ENCODE measurements around the gene HSD17B2. TPM values are rescaled to one million over a fixed set of nuclear protein-coding genes. Genes with fewer than 3 reads are reported as not detected.

HSD17B2 gene, protein sequence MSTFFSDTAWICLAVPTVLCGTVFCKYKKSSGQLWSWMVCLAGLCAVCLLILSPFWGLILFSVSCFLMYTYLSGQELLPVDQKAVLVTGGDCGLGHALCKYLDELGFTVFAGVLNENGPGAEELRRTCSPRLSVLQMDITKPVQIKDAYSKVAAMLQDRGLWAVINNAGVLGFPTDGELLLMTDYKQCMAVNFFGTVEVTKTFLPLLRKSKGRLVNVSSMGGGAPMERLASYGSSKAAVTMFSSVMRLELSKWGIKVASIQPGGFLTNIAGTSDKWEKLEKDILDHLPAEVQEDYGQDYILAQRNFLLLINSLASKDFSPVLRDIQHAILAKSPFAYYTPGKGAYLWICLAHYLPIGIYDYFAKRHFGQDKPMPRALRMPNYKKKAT
- not detected for total RNA-seq

DNA sequence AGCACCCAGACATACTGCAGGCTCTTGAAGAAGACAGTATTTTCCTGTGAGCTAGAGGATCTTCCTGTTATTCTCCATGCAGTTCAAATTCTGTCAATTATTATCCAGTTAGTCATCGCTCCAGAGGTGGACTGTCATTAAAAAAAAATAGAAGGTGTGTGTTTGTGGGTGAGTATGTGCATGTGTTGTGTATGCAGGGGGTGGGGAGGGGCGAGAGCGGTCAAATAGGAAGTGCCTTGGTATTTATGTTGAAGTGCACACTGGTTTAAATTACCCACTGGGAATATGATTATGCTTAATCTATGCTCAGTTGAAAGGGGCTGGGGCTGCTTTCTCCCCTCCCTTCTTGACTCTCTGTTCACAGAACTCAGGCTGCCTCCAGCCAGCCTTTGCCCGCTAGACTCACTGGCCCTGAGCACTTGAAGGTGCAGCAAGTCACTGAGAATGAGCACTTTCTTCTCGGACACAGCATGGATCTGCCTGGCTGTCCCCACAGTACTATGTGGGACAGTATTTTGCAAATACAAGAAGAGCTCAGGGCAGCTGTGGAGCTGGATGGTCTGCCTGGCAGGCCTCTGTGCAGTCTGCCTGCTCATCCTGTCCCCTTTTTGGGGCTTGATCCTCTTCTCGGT is at the start of gene HSD17B2:
Gene HSD17B2, plus strand, starts transcription at position 273 of the 632 bp plus-strand sequence. Its CDS starts 172 bp downstream, at position 445.
- H3K9me3 Mint-ChIP-seq: no peaks in the 10 kb centered on the region
- H3K36me3 Mint-ChIP-seq: no peaks in the 10 kb centered on the region
- DNase-seq: no peak
- H3K4me3 Mint-ChIP-seq: no peak within 1 kb of the TSS
- no peaks in the 10 kb centered on the region for H3K4me1 Mint-ChIP-seq
- no peak within 1 kb of the TSS for H3K27ac Mint-ChIP-seq
- peaks cover 13% of the 10 kb centered on the region for H3K27me3 Mint-ChIP-seq

DNA sequence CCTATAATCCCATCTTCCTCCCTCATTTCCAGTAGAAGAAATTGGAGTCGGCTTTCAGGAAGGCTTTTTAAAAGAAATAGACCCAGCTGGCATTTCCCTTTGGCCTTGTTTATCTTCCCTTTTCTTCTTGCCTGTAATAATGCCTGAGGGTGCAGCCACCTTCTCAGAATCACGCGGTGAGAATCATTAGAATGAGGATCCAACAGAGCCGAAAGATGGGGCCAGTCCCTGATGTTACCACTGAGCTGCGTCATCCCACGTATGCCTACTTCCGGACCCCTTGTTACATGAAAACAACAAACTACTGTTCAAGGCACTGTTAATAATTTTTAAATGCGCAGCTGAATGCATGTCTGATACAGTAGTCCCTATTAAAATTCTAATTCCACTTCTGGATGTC is 47.9 kb upstream of the HSD17B2 start:
- no peak for DNase-seq
- H3K27me3 Mint-ChIP-seq: no peaks in the 10 kb centered on the region
- no peak overlapping the region for H3K27ac Mint-ChIP-seq
- H3K4me3 Mint-ChIP-seq: no peak overlapping the region
- no peaks in the 10 kb centered on the region for H3K9me3 Mint-ChIP-seq
- H3K4me1 Mint-ChIP-seq: no peaks in the 10 kb centered on the region
- no peaks in the 10 kb centered on the region for H3K36me3 Mint-ChIP-seq

DNA sequence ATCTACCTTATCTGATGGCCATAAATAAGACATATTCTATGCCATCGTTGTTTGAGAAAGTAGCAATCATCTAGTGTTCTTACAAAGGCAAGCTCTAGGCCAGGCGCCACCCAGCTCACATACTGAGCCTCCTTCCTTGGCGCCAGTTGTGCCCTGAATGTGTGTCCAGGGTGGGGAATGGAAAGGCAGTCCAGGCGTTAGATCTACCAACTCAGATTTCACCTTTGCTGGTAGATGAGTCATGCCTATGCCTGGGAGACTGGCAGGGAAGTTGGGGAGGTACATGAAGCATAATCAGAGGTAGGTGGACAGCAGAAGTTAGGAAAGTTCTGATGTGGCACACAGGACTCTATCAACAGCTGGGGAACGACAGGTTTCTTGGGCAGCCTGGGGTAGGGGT is 47.3 kb upstream of the HSD17B2 start:
- H3K36me3 Mint-ChIP-seq: no peaks in the 10 kb centered on the region
- H3K27ac Mint-ChIP-seq: no peak overlapping the region
- H3K27me3 Mint-ChIP-seq: no peaks in the 10 kb centered on the region
- no peaks in the 10 kb centered on the region for H3K9me3 Mint-ChIP-seq
- no peak for DNase-seq
- H3K4me1 Mint-ChIP-seq: no peaks in the 10 kb centered on the region
- H3K4me3 Mint-ChIP-seq: no peak overlapping the region

DNA sequence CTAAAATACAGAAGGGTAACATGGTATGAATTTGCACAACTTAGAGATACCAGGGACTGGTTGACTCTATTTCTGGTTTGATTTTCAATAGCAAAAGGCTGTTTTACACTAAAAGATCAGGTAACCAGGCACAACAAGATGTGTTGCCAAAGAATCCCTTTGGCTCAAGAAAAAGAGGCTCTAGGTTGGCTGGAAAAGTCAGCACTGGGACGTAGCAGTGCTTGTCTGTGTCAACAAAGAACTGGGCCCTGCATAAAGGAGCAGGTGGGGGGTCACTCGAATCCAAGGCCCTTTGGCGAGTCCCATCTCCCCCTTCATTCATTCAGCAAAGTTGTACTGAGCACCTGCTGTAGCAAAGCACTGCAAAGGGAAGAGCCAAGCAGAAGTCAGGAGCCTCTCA is 42.2 kb upstream of the HSD17B2 start:
- no peak for DNase-seq
- Mint-ChIP-seq H3K27ac (no peak overlapping the region), H3K9me3 (no peaks in the 10 kb centered on the region), H3K36me3 (peaks cover 1% of the 10 kb centered on the region), H3K4me3 (no peak overlapping the region), H3K4me1 (no peaks in the 10 kb centered on the region), H3K27me3 (no peaks in the 10 kb centered on the region)

DNA sequence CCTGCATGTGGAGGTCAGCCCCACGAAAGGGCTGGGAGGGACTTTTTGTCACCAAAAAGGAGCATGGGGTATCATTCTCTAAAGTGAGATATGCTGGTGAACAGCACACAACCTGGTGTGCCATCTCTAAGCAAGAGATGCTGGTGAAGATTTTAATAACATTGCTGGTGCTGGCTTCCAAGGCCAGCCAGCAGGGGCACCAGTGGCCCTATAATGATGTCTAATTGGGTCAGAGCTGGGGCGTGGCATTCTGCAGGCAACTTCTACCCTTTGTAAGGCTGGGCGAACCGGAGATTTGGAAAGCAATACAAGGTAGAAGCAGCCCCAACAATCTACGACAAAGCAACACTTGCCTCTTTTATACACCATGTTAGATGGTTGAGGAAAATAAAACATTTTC is 40.6 kb upstream of the HSD17B2 start:
- H3K27ac Mint-ChIP-seq: no peak overlapping the region
- DNase-seq: no peak
- no peaks in the 10 kb centered on the region for H3K27me3 Mint-ChIP-seq
- H3K4me1 Mint-ChIP-seq: no peaks in the 10 kb centered on the region
- H3K9me3 Mint-ChIP-seq: no peaks in the 10 kb centered on the region
- peaks cover 8% of the 10 kb centered on the region for H3K36me3 Mint-ChIP-seq
- H3K4me3 Mint-ChIP-seq: no peak overlapping the region

DNA sequence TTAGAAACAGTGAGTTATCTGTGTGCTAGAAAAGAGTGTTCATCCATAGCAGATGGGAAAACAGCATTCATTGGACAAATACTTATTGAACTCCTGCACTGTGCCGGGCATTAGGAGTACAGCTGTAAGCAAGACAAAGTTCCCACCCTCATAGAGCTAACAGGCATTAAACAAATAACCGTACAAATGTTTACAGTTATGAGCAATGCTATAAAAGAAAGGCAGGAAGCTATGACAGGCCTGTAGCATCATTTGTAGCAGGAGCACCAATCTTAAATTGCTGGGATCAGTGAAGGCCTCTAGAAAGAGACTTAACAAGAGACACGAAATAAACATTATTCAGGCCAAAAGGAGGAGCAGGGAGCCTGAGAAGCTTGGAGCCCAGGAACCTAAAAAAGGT is 39.4 kb upstream of the HSD17B2 start:
- no peaks in the 10 kb centered on the region for H3K9me3 Mint-ChIP-seq
- no peak overlapping the region for H3K4me3 Mint-ChIP-seq
- H3K27ac Mint-ChIP-seq: no peak overlapping the region

DNA sequence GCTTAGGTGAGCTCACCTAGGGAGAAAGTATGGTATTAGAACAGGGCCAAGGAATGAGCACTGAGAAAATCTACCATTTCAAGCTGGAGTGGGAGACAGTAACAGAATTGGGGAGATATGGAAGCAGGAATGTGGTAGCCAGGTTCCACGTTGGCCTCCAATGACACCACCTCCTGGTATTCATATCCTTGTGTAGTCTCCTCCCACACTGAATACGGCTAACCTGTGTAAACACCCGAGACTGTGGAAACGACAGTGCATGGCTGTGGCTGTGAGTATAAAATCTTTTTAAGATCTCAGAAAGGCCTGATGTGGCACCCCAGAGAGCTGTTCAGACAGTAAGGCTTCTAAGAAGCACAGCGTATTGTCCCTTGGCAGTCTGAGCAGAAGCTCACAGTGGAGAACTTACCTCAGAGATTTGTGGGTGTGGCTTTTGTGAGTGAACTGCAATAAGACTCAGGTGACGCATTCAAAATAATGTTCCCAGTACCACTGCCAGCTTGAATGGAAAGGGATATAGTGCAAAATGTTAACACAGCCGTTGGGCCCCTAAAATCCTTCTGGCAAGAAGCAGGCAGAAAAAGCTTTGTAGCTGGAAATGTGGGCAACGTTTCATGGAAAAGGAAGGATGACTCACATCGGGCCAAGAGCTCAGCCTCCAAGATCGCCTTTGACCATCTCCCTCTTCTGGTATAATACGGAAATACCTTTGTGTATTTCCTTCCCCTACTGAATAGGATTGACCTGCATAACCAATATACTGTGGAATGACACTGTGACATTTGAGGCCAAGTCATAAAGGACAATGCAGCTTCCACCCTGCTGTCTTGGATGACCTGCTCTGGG is 38.2 kb upstream of the HSD17B2 start:
- Mint-ChIP-seq H3K4me1 (no peaks in the 10 kb centered on the region), H3K36me3 (peaks cover 11% of the 10 kb centered on the region), H3K4me3 (no peak overlapping the region), H3K27me3 (no peaks in the 10 kb centered on the region), H3K9me3 (no peaks in the 10 kb centered on the region), H3K27ac (no peak overlapping the region)
- DNase-seq: no peak

More for the DNA sequence above, 39.4 kb upstream of the HSD17B2 start:
- Mint-ChIP-seq H3K36me3 (peaks cover 8% of the 10 kb centered on the region), H3K4me1 (no peaks in the 10 kb centered on the region), H3K27me3 (no peaks in the 10 kb centered on the region)
- DNase-seq: no peak

DNA sequence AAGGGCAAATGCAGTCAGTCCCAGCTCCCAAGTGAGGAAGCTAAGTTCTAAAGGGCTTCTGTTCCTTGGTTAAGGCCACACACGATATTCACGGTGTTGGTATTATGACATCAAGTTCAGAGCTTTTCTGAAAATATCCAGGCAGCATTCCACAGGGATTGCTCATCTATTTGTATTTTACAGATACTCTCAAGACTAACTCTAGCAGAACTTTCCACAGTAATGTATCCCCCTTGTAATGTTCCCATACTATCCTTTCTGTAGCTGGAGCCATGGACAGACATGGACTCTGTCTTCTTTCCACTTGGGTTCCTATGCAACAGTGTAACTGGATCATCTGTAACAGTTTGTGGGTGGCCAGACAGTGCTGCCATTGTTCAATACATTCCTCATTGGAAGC is 37.3 kb upstream of the HSD17B2 start:
- no peak overlapping the region for H3K27ac Mint-ChIP-seq
- no peaks in the 10 kb centered on the region for H3K9me3 Mint-ChIP-seq
- H3K27me3 Mint-ChIP-seq: no peaks in the 10 kb centered on the region
- H3K4me3 Mint-ChIP-seq: no peak overlapping the region
- DNase-seq: no peak
- peaks cover 17% of the 10 kb centered on the region for H3K36me3 Mint-ChIP-seq
- H3K4me1 Mint-ChIP-seq: peaks cover 2% of the 10 kb centered on the region

DNA sequence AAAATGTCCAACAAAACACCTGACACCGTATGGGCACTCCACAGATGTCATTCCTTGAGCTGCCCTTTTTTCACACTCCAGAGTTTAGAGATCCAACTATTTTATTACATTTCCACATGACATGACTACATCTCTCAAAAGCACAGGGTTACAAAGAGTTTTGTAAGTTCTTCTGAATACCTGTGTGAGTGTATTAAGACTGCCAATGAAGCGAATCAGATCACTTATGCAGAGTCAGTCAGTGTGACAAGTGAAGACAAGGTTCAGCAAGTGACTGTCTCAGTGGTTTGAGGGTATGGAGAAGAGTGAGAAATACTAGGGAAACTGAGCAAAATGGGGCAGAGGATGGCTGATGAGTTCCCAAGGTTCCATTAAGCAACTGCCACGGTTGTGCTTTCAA is 32.2 kb upstream of the HSD17B2 start:
- Mint-ChIP-seq H3K27me3 (no peaks in the 10 kb centered on the region), H3K4me1 (peaks cover 4% of the 10 kb centered on the region), H3K36me3 (peaks cover 32% of the 10 kb centered on the region), H3K27ac (no peak overlapping the region), H3K4me3 (no peak overlapping the region), H3K9me3 (no peaks in the 10 kb centered on the region)
- no peak for DNase-seq

DNA sequence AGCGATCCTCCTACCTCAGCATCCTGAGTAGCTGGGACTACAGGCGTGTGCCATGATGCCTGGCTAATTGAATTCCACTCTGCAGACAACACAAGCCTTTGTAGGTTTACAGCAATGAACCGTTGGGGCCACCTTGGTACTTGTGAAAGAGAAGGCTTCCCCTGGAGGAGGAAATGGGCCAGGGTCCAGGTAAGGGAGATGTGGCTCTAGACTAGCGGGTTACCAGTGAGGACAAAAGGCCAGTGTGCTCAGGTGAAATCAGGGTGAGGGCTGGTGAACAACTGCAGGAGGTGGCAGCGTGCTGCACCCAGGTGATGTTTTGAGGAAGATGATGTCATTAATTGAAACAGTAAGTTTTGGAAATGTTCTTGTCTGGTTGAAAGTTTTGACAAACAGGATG is 30.5 kb upstream of the HSD17B2 start:
- Mint-ChIP-seq H3K4me1 (peaks cover 6% of the 10 kb centered on the region), H3K27ac (no peak overlapping the region), H3K4me3 (no peak overlapping the region), H3K27me3 (no peaks in the 10 kb centered on the region), H3K36me3 (peaks cover 43% of the 10 kb centered on the region), H3K9me3 (peaks cover 10% of the 10 kb centered on the region)
- no peak for DNase-seq

DNA sequence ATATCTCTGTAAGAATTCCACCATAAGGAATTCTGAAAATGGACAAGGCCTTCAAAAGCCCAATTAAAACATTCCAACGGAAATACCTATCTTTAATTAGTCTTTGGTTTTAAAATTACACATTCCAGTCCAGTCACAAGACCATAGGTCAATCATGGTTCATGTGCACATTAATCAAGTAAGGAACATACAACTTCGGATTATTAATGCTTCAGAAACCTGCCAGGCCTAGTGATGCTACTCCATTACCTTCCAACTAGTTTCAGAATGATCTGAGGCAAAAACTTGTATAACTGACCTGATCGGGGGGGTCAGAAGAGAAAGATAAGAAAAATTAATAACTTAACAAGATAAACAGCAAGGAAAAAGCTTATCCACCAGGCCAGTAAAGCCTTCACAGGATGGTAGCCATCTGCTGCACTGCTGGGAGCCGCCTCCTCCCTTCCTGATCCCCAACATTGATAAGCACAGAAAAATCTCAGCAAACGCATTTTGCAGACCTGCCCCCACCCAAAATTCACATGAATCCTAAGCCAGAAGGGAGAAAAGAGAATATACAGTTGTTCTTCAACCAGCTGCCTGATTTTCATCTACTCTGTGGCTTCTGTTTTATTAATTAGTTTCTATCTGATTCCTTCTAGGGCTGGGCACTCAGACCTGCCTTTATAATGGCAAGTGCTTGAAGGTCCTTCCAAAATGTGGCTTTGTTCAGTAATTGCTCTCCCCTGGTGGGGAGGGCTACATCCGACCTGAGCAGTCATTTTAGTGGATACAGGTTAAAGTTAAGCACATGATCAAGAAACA is 29.8 kb upstream of the HSD17B2 start:
- Mint-ChIP-seq H3K4me3 (no peak overlapping the region), H3K4me1 (peaks cover 10% of the 10 kb centered on the region), H3K36me3 (peaks cover 49% of the 10 kb centered on the region)

DNA sequence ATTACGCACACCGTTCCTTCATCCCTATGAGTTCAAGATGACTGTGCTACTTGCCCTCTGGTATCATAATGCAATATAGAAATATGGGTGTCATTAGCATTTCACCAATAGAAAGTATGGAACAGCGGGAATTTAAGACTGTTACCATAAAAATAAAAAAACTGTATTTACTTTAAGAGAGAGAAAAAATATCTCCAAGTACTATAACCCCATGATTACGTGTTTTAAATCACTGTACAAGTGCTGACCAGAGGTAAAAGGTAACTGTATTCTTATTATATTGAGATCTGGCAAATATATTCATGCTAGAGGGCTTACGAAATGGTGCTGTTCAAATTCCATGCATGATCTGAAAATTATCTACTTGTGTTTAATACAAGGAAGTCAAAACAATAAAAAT is 29.0 kb upstream of the HSD17B2 start:
- no peaks in the 10 kb centered on the region for H3K27me3 Mint-ChIP-seq
- H3K27ac Mint-ChIP-seq: no peak overlapping the region
- DNase-seq: no peak
- H3K9me3 Mint-ChIP-seq: peaks cover 15% of the 10 kb centered on the region
- H3K4me1 Mint-ChIP-seq: peaks cover 17% of the 10 kb centered on the region
- peaks cover 55% of the 10 kb centered on the region for H3K36me3 Mint-ChIP-seq
- no peak overlapping the region for H3K4me3 Mint-ChIP-seq

More for the DNA sequence above, 29.8 kb upstream of the HSD17B2 start:
- Mint-ChIP-seq H3K9me3 (peaks cover 12% of the 10 kb centered on the region), H3K27ac (no peak overlapping the region), H3K27me3 (no peaks in the 10 kb centered on the region)
- DNase-seq: no peak

DNA sequence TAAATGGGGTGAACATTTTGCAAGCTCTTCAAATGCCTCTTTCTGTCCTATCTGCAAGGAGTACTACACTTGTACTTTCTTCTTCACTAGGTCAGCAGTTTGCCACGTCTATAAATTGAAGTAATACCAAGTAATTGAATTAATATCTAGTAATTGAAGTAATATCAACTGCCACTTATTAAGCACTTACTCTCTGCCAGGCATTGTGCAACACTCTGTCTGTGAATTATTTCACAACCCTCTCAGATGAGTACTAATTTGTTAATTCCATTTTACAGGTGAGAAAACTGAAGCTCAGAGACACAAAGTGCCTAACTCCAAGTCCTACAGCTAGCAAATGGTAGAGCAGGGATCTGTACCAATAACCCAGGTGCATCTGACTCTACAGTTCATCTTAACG is 27.9 kb upstream of the HSD17B2 start:
- Mint-ChIP-seq H3K36me3 (peaks cover 55% of the 10 kb centered on the region), H3K27me3 (no peaks in the 10 kb centered on the region), H3K4me1 (peaks cover 21% of the 10 kb centered on the region), H3K4me3 (no peak overlapping the region), H3K9me3 (peaks cover 15% of the 10 kb centered on the region), H3K27ac (no peak overlapping the region)
- no peak for DNase-seq

DNA sequence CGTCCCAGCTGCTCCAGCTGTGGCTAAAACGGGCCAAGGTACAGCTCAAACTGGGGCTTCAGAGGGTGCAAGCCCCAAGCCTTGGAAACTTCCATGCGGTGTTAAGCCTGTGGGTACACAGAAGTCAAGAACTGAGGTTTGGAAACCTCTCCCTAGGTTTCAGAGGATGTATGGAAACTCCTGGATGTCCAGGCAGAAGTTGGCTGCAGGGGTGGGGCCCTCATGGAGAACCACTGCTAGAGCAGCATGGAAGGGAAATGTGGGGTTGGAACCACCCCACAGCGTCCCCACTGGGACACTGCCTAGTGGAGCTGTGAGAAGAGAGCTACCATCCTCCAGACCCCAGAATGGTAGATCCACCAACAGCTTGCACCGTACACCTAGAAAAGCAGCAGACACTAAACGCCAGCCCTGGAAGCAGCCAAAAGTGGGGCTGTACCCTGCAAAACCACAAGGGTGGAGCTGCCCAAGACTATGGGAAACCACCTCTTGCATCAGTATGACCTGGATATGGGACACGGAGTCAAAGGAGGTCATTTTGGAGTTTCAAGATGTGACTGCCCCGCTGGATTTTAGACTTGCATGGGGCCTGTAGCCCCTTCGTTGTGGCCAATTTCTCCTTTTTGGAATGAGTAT is 26.0 kb upstream of the HSD17B2 start:
- no peaks in the 10 kb centered on the region for H3K27me3 Mint-ChIP-seq
- H3K9me3 Mint-ChIP-seq: peaks cover 15% of the 10 kb centered on the region
- no peak overlapping the region for H3K27ac Mint-ChIP-seq
- DNase-seq: no peak
- peaks cover 50% of the 10 kb centered on the region for H3K36me3 Mint-ChIP-seq
- no peak overlapping the region for H3K4me3 Mint-ChIP-seq
- H3K4me1 Mint-ChIP-seq: peaks cover 19% of the 10 kb centered on the region

Data from activated naive CD8-positive, alpha-beta T cell treated with anti-CD3 and anti-CD28 coated beads for 36 hours (primary cell).